Measurements from ENCODE around the gene KLK8.

DNA sequence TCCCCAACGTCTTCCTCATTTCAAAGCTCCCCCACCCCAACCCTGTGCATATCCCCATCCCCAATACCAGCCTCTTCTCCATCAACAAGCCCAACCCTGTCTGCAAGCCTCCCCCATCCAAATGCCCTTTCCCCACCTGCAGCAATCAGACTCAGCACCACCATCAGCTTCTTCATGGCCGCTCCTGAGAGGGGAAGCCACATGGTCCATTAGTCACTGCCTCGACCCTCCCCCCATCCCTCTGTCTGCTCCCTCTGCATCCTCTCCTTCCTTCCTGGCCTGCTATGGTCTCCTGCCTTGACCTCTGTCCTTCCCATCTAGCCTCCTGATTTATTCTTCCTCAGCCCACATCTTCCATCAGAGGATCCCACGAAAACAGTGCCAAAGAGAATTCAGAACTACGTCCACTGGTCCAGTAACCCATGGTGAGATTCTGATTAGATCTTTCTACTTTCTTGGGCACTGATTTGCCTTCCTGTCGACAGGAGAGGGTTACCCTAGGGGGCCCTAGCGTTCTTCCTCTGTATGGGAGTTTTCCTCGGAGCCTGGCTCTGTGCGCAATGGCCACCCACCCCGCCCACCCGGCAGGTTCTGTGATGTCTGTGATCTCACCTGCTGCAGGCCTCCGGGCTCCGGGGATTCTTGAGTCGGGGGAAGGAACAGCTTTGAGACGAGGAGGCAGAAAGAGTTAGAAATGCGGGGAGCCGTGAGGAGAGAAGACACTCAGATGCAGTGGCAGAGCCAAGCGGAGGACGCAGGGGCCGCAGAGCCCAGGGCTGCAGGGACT lies 33.3 kb downstream of the KLK8 start:
- no peak for TF ChIP-seq POLR2A (IDR thresholded peaks at IDR 0.05; ENCODE audit: low read depth)
- TF ChIP-seq, protein P1, sequence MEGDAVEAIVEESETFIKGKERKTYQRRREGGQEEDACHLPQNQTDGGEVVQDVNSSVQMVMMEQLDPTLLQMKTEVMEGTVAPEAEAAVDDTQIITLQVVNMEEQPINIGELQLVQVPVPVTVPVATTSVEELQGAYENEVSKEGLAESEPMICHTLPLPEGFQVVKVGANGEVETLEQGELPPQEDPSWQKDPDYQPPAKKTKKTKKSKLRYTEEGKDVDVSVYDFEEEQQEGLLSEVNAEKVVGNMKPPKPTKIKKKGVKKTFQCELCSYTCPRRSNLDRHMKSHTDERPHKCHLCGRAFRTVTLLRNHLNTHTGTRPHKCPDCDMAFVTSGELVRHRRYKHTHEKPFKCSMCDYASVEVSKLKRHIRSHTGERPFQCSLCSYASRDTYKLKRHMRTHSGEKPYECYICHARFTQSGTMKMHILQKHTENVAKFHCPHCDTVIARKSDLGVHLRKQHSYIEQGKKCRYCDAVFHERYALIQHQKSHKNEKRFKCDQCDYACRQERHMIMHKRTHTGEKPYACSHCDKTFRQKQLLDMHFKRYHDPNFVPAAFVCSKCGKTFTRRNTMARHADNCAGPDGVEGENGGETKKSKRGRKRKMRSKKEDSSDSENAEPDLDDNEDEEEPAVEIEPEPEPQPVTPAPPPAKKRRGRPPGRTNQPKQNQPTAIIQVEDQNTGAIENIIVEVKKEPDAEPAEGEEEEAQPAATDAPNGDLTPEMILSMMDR (IDR thresholded peaks at IDR 0.05) = no peak
- TF ChIP-seq EP300 (IDR thresholded peaks at IDR 0.05) = no peak

Data from esophagus muscularis mucosa (tissue), 4 donors.